Measurements from ENCODE around the gene RNU6-1. TPM values are rescaled to one million over a fixed set of nuclear protein-coding genes. Genes with fewer than 3 reads are reported as not detected.

Gene RNU6-1
- total RNA-seq, 3 donors from 2014 or later, result not detected

DNA sequence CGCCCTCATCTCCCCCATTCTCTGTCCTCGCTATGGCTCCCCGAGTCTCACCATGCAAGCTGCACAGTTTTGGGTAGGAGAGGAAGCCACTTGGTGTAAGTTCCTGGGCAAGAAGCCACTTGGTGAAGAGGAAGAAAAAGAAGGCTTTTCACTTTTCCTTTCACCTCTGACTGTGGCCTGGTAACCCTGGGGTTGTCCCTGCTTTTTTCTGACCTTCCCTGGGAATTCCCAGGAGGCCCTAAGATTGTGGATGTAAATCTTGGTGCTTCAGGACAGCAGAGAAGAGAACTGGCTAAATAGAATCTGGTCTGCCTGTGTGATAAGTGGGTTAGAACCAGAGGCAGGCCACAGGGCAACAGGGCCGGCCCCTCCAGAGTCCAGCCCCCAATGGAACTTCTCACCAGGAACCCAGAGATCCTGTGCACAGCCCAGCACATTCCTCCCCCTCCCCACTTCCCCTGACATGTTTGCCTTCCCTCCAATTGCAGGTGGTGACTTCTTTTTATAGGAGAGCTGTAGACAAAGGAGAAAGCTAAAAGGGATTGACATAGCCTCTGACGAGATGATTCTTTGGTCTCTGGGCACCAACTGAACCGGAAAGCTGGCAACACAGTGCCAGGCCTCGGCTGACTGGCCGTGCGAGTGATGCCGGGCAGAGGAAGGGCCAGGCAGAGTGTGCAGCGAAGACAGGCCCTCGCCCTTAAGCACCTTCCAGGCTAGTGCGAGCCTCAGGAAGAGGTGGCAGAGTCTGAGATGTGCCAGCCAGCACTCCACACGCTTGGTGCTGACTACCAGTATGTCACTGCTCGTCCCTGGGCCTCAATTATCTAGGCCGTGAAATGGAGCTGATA, 34.0 kb downstream of the RNU6-1 start:
- no peak for DNase-seq (ENCODE audit: low spot score in 2 of 2)
- H3K27me3 ChIP-seq, result no peaks in the 10 kb centered on the region
- no peaks in the 10 kb centered on the region for H3K9me3 ChIP-seq
- TF ChIP-seq, protein P1, sequence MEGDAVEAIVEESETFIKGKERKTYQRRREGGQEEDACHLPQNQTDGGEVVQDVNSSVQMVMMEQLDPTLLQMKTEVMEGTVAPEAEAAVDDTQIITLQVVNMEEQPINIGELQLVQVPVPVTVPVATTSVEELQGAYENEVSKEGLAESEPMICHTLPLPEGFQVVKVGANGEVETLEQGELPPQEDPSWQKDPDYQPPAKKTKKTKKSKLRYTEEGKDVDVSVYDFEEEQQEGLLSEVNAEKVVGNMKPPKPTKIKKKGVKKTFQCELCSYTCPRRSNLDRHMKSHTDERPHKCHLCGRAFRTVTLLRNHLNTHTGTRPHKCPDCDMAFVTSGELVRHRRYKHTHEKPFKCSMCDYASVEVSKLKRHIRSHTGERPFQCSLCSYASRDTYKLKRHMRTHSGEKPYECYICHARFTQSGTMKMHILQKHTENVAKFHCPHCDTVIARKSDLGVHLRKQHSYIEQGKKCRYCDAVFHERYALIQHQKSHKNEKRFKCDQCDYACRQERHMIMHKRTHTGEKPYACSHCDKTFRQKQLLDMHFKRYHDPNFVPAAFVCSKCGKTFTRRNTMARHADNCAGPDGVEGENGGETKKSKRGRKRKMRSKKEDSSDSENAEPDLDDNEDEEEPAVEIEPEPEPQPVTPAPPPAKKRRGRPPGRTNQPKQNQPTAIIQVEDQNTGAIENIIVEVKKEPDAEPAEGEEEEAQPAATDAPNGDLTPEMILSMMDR (IDR thresholded peaks at IDR 0.05), result no peak
- intact Hi-C loops (cut with DNase I; ENCODE audit: low total_unique reads), result no loop called here
- H3K4me1 ChIP-seq, result no peaks in the 10 kb centered on the region
- H3K27ac ChIP-seq, result no peak overlapping the region
- no peaks in the 10 kb centered on the region for H3K36me3 ChIP-seq
- H3K4me3 ChIP-seq, result no peak overlapping the region

DNA sequence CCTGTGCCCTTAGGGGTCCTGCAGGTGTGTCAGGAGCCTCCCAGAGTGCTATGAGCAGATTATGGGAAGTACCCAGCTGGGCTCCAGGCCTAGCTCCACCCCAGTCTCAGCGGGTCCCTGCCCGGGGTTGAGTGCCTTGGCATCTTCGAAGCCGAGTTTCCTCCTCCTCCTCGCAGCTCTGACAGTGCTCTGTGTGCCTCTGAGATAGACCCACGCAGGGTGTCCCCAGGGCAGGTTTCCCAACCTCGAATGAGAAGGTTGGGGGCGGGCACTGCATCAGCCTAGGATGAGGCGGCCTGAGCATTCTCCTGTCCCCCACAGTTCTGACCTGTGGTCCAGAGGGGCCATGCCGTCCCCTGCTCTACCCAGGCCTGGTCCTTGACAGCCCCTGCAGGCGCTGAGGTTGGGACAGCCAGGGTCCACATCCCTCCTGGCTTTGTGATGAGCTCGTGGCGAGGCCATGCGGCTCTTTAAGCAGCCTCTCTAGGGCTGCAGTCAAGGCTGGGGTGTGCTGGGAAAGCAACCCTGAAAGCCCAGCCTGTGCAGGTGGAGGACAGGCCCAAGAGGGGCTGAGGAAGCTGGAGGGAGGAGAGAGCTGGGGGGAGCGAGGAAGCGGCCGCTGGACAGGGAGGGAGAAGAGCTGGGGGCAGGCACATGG, 34.7 kb downstream of the RNU6-1 start:
- no peak overlapping the region for H3K4me3 ChIP-seq
- TF ChIP-seq POLR2A (IDR thresholded peaks at IDR 0.05), result no peak
- TF ChIP-seq, protein P1 (IDR thresholded peaks at IDR 0.05), result no peak
- no peak for TF ChIP-seq POLR2AphosphoS5 (IDR thresholded peaks at IDR 0.05)
- H3K36me3 ChIP-seq, result no peaks in the 10 kb centered on the region
- no peak for DNase-seq (ENCODE audit: low spot score in 2 of 2)
- H3K9me3 ChIP-seq, result no peaks in the 10 kb centered on the region
- H3K4me1 ChIP-seq, result no peaks in the 10 kb centered on the region
- no peaks in the 10 kb centered on the region for H3K27me3 ChIP-seq
- intact Hi-C loops (cut with DNase I; ENCODE audit: low total_unique reads), result no loop called here
- no peak overlapping the region for H3K27ac ChIP-seq

DNA sequence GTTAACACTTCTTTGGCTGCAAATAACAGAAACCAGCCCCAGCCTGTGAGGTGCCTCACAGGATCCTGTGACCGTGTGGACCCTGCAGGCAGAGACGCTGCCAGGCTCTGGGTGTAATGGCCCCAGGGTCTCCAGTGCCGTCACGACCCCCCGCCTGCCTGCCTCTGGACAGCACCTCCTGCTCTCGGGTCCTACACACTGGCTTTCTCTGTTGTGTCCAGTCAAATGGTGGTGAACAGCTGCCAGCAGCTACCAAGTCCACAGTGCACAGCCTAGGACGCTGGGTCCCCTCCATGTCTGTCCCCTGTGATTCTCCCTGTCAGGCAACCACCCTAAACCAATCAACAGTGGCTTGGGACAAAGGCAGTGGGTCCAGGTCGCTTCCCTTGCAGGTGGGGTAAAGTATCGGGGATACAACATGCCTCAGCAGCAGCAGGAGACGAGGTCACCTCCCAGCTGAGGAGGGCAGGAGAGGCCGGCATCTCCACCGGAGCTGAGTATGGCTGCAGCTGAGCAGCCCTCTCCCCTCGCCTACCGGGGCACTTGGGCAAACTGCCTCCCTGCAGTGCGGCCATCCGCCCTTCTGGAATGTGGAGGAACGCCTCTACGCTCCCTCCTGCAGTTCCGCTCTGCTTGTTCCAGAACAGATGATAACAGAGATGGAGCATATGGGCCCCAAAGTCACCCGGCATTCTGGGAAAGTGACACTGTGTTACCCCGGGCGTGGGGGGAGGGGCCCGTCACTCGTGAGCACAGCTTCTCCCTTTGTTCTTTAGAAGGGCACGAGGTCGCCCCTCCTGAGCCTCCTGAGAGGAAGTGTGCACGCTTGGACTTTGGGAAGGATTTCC, 35.6 kb downstream of the RNU6-1 start:
- no peak for DNase-seq (ENCODE audit: low spot score in 2 of 2)
- H3K27me3 ChIP-seq, result no peaks in the 10 kb centered on the region
- no peak for TF ChIP-seq POLR2AphosphoS5 (IDR thresholded peaks at IDR 0.05)
- TF ChIP-seq, protein P1 (IDR thresholded peaks at IDR 0.05), result no peak
- TF ChIP-seq POLR2A (IDR thresholded peaks at IDR 0.05), result no peak
- no peaks in the 10 kb centered on the region for H3K36me3 ChIP-seq
- no peak overlapping the region for H3K27ac ChIP-seq
- intact Hi-C loops (cut with DNase I; ENCODE audit: low total_unique reads), result no loop called here
- H3K4me3 ChIP-seq, result no peak overlapping the region
- H3K4me1 ChIP-seq, result no peaks in the 10 kb centered on the region
- no peaks in the 10 kb centered on the region for H3K9me3 ChIP-seq

DNA sequence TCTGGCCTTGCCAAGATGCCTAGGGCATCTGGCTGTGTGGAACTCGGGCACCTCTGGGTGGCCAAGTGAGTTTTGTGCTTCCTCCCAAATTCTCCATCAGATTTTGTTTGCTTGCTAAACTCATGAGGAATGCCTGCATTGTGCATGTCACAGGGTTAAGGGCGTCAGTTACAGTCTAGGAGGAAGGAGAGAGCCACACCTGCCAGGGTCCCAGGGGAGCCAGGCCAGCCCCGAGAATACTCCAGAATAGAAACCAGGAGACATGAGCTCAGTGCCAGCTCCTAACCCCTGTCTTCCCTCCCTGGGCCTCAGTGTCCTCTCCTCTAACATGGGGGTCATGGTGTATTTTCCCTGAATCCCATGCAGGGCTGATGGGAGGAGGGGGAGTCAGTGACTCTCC, 36.5 kb downstream of the RNU6-1 start:
- TF ChIP-seq POLR2AphosphoS5 (IDR thresholded peaks at IDR 0.05) (no peak), POLR2A (IDR thresholded peaks at IDR 0.05) (no peak)
- TF ChIP-seq, protein P1 (IDR thresholded peaks at IDR 0.05), result no peak
- Histone ChIP-seq H3K36me3 (no peaks in the 10 kb centered on the region), H3K27ac (no peak overlapping the region), H3K4me3 (no peak overlapping the region), H3K9me3 (no peaks in the 10 kb centered on the region), H3K27me3 (no peaks in the 10 kb centered on the region), H3K4me1 (no peaks in the 10 kb centered on the region)
- intact Hi-C loops (cut with DNase I; ENCODE audit: low total_unique reads), result no loop called here
- no peak for DNase-seq (ENCODE audit: low spot score in 2 of 2)

Measured in breast epithelium (tissue), 4 donors.